Measurements from ENCODE around the gene F10. TPM values are rescaled to one million over a fixed set of nuclear protein-coding genes. Genes with fewer than 3 reads are reported as not detected.

Gene F10
- polyA plus RNA-seq, 4 donors, result 21.8 to 23.4 (median 22.4) TPM

- no peak for DNase-seq (ENCODE audit: low read depth in 4 of 4, low spot score in 2 of 4)
Observed at GRCh38 chr13:113166266-113166665, 43.7 kb downstream of the F10 start.

GRCh38 chr13:113166681-113167080, 44.1 kb downstream of the F10 start:
- DNase-seq (ENCODE audit: low read depth in 4 of 4, low spot score in 2 of 4), result no peak

GRCh38 chr13:113167155-113167554, 44.6 kb downstream of the F10 start:
- DNase-seq (ENCODE audit: low read depth in 4 of 4, low spot score in 2 of 4), result no peak

GRCh38 chr13:113167575-113167974, 45.0 kb downstream of the F10 start:
- no peak for DNase-seq (ENCODE audit: low read depth in 4 of 4, low spot score in 2 of 4)

- no peak for DNase-seq (ENCODE audit: low read depth in 4 of 4, low spot score in 2 of 4)
Observed at GRCh38 chr13:113168211-113168610, 45.6 kb downstream of the F10 start.

GRCh38 chr13:113169277-113170272, 47.0 kb downstream of the F10 start:
- DNase-seq (ENCODE audit: low read depth in 4 of 4, low spot score in 2 of 4), result no peak

GRCh38 chr13:113170511-113170910, 47.9 kb downstream of the F10 start:
- no peak for DNase-seq (ENCODE audit: low read depth in 4 of 4, low spot score in 2 of 4)

- no peak for DNase-seq (ENCODE audit: low read depth in 4 of 4, low spot score in 2 of 4)
Observed at GRCh38 chr13:113171250-113172125, 48.9 kb downstream of the F10 start.

GRCh38 chr13:113172419-113172926, 49.9 kb downstream of the F10 start:
- no peak for DNase-seq (ENCODE audit: low read depth in 4 of 4, low spot score in 2 of 4)

GRCh38 chr13:113176280-113176679, 53.7 kb downstream of the F10 start:
- DNase-seq (ENCODE audit: low read depth in 4 of 4, low spot score in 2 of 4), result no peak

GRCh38 chr13:113176822-113177221, 54.2 kb downstream of the F10 start:
- no peak for DNase-seq (ENCODE audit: low read depth in 4 of 4, low spot score in 2 of 4)

GRCh38 chr13:113178070-113178895, 55.7 kb downstream of the F10 start:
- DNase-seq (ENCODE audit: low read depth in 4 of 4, low spot score in 2 of 4), result no peak

GRCh38 chr13:113178896-113179167, 56.2 kb downstream of the F10 start:
- no peak for DNase-seq (ENCODE audit: low read depth in 4 of 4, low spot score in 2 of 4)

- no peak for DNase-seq (ENCODE audit: low read depth in 4 of 4, low spot score in 2 of 4)
Observed at GRCh38 chr13:113179374-113180230, 57.0 kb downstream of the F10 start.

GRCh38 chr13:113182046-113182445, 59.4 kb downstream of the F10 start:
- no peak for DNase-seq (ENCODE audit: low read depth in 4 of 4, low spot score in 2 of 4)

GRCh38 chr13:113183450-113184129, 61.0 kb downstream of the F10 start:
- DNase-seq (ENCODE audit: low read depth in 4 of 4, low spot score in 2 of 4), result no peak

- DNase-seq (ENCODE audit: low read depth in 4 of 4, low spot score in 2 of 4), result no peak
Observed at GRCh38 chr13:113184568-113185440, 62.2 kb downstream of the F10 start.
